HEK293T (cell line): ENCODE data around the gene HOXC11.

Experiments
- ELF4 ChIP-seq: fragments of 450-650 bp; IDR thresholded peaks from 2 replicates; pipeline ENCODE4 v1.6.1; 2017; ENCODE audit warnings: antibody characterized with exemption
- FOXK2 ChIP-seq: fragments of 450-650 bp; IDR thresholded peaks from 2 replicates; pipeline ENCODE4 v1.6.1; 2016; ENCODE audit warnings: mild to moderate bottlenecking
- LEF1 ChIP-seq: fragments of 450-650 bp; IDR thresholded peaks from 2 replicates; pipeline ENCODE4 v1.6.1; 2017; ENCODE audit warnings: mild to moderate bottlenecking, borderline replicate concordance
- NFRKB ChIP-seq: fragments of 450-650 bp; IDR thresholded peaks from 2 replicates; pipeline ENCODE4 v1.6.1; 2016; ENCODE audit warnings: mild to moderate bottlenecking, moderate library complexity

GRCh38 chr12:53977596-53978445 lies 4.9 kb downstream of the HOXC11 start:
- no peak for TF ChIP-seq FOXK2
- no peak for TF ChIP-seq NFRKB
- no peak for TF ChIP-seq LEF1
- no peak for TF ChIP-seq ELF4
